ENCODE results near the gene ORC1. TPM values are rescaled to one million over a fixed set of nuclear protein-coding genes. Genes with fewer than 3 reads are reported as not detected.

ORC1 gene
- total RNA-seq, 1 experiment from 2014 or later, result 17.2 TPM

- Mint-ChIP-seq H3K36me3 (ENCODE audit: insufficient read depth, unreplicated experiment) (peaks cover 51% of the 10 kb centered on the region), H3K4me1 (ENCODE audit: low read depth, unreplicated experiment) (no peaks in the 10 kb centered on the region)
- CTCF ChIA-PET, result interaction anchor here (1.0 kb wide), 1 partner anchor 99 kb away, joined by 4 read pairs; no protein-coding TSS in a partner anchor
Measured at GRCh38 chr1:52420713-52421112, 16.5 kb upstream of the ORC1 start.

GRCh38 chr1:52416811-52417210, 12.6 kb upstream of the ORC1 start:
- no peak for TF ChIP-seq CTCF (IDR thresholded peaks at IDR 0.05; ENCODE audit: unreplicated experiment)
- Mint-ChIP-seq H3K4me1 (ENCODE audit: low read depth, unreplicated experiment) (no peaks in the 10 kb centered on the region), H3K36me3 (ENCODE audit: insufficient read depth, unreplicated experiment) (peaks cover 69% of the 10 kb centered on the region), H3K4me3 (ENCODE audit: low read depth, unreplicated experiment) (no peak overlapping the region), H3K9me3 (ENCODE audit: low read depth, unreplicated experiment) (no peaks in the 10 kb centered on the region), H3K27ac (ENCODE audit: unreplicated experiment) (no peak overlapping the region), H3K27me3 (ENCODE audit: unreplicated experiment) (no peaks in the 10 kb centered on the region)
- intact Hi-C loops (cut with micrococcal nuclease; ENCODE audit: unreplicated experiment), result loop anchor here (2.0 kb wide), 1 partner anchor 54 kb away; no protein-coding TSS in a partner anchor
- BruUV-seq (replicated peaks), result no TSS peak
- DNase-seq, result no peak
- CTCF ChIA-PET, result no interaction called here

More at GRCh38 chr1:52420713-52421112, 16.5 kb upstream of the ORC1 start:
- no peak for TF ChIP-seq CTCF (IDR thresholded peaks at IDR 0.05; ENCODE audit: unreplicated experiment)
- Mint-ChIP-seq H3K27ac (ENCODE audit: unreplicated experiment) (no peak overlapping the region), H3K4me3 (ENCODE audit: low read depth, unreplicated experiment) (no peak overlapping the region), H3K9me3 (ENCODE audit: low read depth, unreplicated experiment) (no peaks in the 10 kb centered on the region), H3K27me3 (ENCODE audit: unreplicated experiment) (no peaks in the 10 kb centered on the region)
- intact Hi-C loops (cut with micrococcal nuclease; ENCODE audit: unreplicated experiment), result no loop called here
- DNase-seq, result no peak
- no TSS peak for BruUV-seq (replicated peaks)

GRCh38 chr1:52414942-52415341, 10.7 kb upstream of the ORC1 start:
- intact Hi-C loops (cut with micrococcal nuclease; ENCODE audit: unreplicated experiment), result no loop called here
- H3K36me3 Mint-ChIP-seq (ENCODE audit: insufficient read depth, unreplicated experiment), result peaks cover 79% of the 10 kb centered on the region

GRCh38 chr1:52413410-52413989, 9.3 kb upstream of the ORC1 start:
- TF ChIP-seq CTCF (IDR thresholded peaks at IDR 0.05; ENCODE audit: unreplicated experiment), result no peak
- Mint-ChIP-seq H3K27ac (ENCODE audit: unreplicated experiment) (no peak overlapping the region), H3K4me3 (ENCODE audit: low read depth, unreplicated experiment) (no peak overlapping the region), H3K36me3 (ENCODE audit: insufficient read depth, unreplicated experiment) (peaks cover 73% of the 10 kb centered on the region), H3K9me3 (ENCODE audit: low read depth, unreplicated experiment) (no peaks in the 10 kb centered on the region), H3K27me3 (ENCODE audit: unreplicated experiment) (no peaks in the 10 kb centered on the region), H3K4me1 (ENCODE audit: low read depth, unreplicated experiment) (no peaks in the 10 kb centered on the region)
- CTCF ChIA-PET, result interaction anchor here (0.5 to 1.3 kb wide), 2 partner anchors 9 to 47 kb away, joined by 3 to 4 read pairs; partner anchors contain the start of genes ORC1 and PRPF38A
- no TSS peak for BruUV-seq (replicated peaks)
- no peak for DNase-seq
- intact Hi-C loops (cut with micrococcal nuclease; ENCODE audit: unreplicated experiment), result no loop called here

More at GRCh38 chr1:52414942-52415341, 10.7 kb upstream of the ORC1 start:
- no peak for DNase-seq
- H3K4me1 Mint-ChIP-seq (ENCODE audit: low read depth, unreplicated experiment), result no peaks in the 10 kb centered on the region
- H3K4me3 Mint-ChIP-seq (ENCODE audit: low read depth, unreplicated experiment), result no peak overlapping the region
- no peaks in the 10 kb centered on the region for H3K9me3 Mint-ChIP-seq (ENCODE audit: low read depth, unreplicated experiment)
- no TSS peak for BruUV-seq (replicated peaks)
- H3K27ac Mint-ChIP-seq (ENCODE audit: unreplicated experiment), result no peak overlapping the region
- no peak for TF ChIP-seq CTCF (IDR thresholded peaks at IDR 0.05; ENCODE audit: unreplicated experiment)
- CTCF ChIA-PET, result no interaction called here
- no peaks in the 10 kb centered on the region for H3K27me3 Mint-ChIP-seq (ENCODE audit: unreplicated experiment)

Data from Calu3 (cell line).